Measurements from ENCODE around the gene P4HTM.

- no peak; the same call in 1 of the 2 replicates for TF ChIP-seq CTCF (tag by site-specific recombination; IDR thresholded peaks at IDR 0.05)
- no peak for TF ChIP-seq HOXD13 (CRISPR knock-in tag; IDR thresholded peaks at IDR 0.05; ENCODE audit: borderline replicate concordance)
- TF ChIP-seq ZNF302 (tag by site-specific recombination; IDR thresholded peaks at IDR 0.05; ENCODE audit: low read depth), result no peak
- no peak for TF ChIP-seq ZNF239 (tag by site-specific recombination; IDR thresholded peaks at IDR 0.05)
- TF ChIP-seq MZF1 (tag by site-specific recombination; IDR thresholded peaks at IDR 0.05; ENCODE audit: borderline replicate concordance), result no peak
- no peak for TF ChIP-seq HOXA7 (CRISPR knock-in tag; IDR thresholded peaks at IDR 0.05; ENCODE audit: borderline replicate concordance)
- no peak for TF ChIP-seq ZNF692 (tag by site-specific recombination; IDR thresholded peaks at IDR 0.05)
- no peak for TF ChIP-seq ZNF660 (tag by site-specific recombination; IDR thresholded peaks at IDR 0.05)
- TF ChIP-seq ATF2 (tag by site-specific recombination; IDR thresholded peaks at IDR 0.05; ENCODE audit: low read depth), result no peak
- no peak for TF ChIP-seq SP3 (tag by site-specific recombination; IDR thresholded peaks at IDR 0.05)
- no peak for TF ChIP-seq ZNF501 (tag by site-specific recombination; IDR thresholded peaks at IDR 0.05)
- TF ChIP-seq MYNN (tag by site-specific recombination; IDR thresholded peaks at IDR 0.05; ENCODE audit: borderline replicate concordance), result no peak
- TF ChIP-seq ZNF2 (tag by site-specific recombination; IDR thresholded peaks at IDR 0.05), result no peak
- peak; percentile 13; the same call in 1 of the 2 replicates for TF ChIP-seq ZEB2 (tag by site-specific recombination; IDR thresholded peaks at IDR 0.05)
Measured at GRCh38 chr3:49018707-49019006, 28.6 kb downstream of the P4HTM start.

Measured in HEK293 (cell line).